Keratinocyte (primary cell): ENCODE data around the gene GJB4. TPM values are rescaled to one million over a fixed set of nuclear protein-coding genes. Genes with fewer than 3 reads are reported as not detected.

Source experiments
- DNase-seq: peaks from one replicate; pipeline ENCODE4 v3.0.0-alpha.2; 2011; ENCODE audit warnings: low read depth, missing footprints, low spot score
- FAIRE-seq: peaks from 2 replicates; lab custom pipeline; 2011; peaks lifted over from hg19 to GRCh38; lab: Jason Lieb, UNC
- H2AFZ ChIP-seq: 2 replicates; pipeline ENCODE4 v1.6.0; 2012; ENCODE audit warnings: low read length, control low read depth, inconsistent platforms; ENCODE audit not compliant: control insufficient read depth
- H3K27ac ChIP-seq: 2 replicates; pipeline ENCODE4 v1.5.1; 2011; ENCODE audit warnings: low read length; ENCODE audit not compliant: control insufficient read depth, insufficient read depth
- H3K27me3 ChIP-seq: 3 replicates; pipeline ENCODE4 v1.6.0; 2011; ENCODE audit warnings: low read length; ENCODE audit not compliant: control insufficient read depth, insufficient read depth; ENCODE audit errors: extremely low read depth
- H3K36me3 ChIP-seq, 2 experiments: 2 replicates in 1 of 2; 3 replicates in 1 of 2; pipeline ENCODE4 v1.5.1; 2011; ENCODE audit warnings: low read length in 2 of 2, mild to moderate bottlenecking in 1 of 2; ENCODE audit not compliant: control insufficient read depth in 2 of 2, insufficient read depth in 2 of 2; ENCODE audit errors: extremely low read depth in 1 of 2
- H3K4me1 ChIP-seq: 3 replicates; pipeline ENCODE4 v1.5.1; 2011; ENCODE audit warnings: low read length; ENCODE audit not compliant: control insufficient read depth, insufficient read depth; ENCODE audit errors: extremely low read depth
- H3K4me2 ChIP-seq: 3 replicates; pipeline ENCODE4 v1.6.0; 2011; ENCODE audit warnings: low read depth, low read length; ENCODE audit not compliant: control insufficient read depth, insufficient read depth; ENCODE audit errors: extremely low read depth
- H3K4me3 ChIP-seq, 3 experiments: fragments of 200-600 bp in 1 of 3; sonication (generic) in 1 of 3; 2 replicates in 2 of 3; 3 replicates in 1 of 3; pipeline ENCODE4 v1.5.1; 2011 to 2016; ENCODE audit warnings: low read length in 3 of 3, mild to moderate bottlenecking in 3 of 3, control low read depth in 2 of 3, inconsistent platforms in 1 of 3, low read depth in 1 of 3, mixed read lengths in 1 of 3, mixed run types in 1 of 3, moderate library complexity in 1 of 3; ENCODE audit not compliant: control insufficient read depth in 2 of 3, insufficient read depth in 2 of 3; ENCODE audit errors: extremely low read depth in 1 of 3
- H3K79me2 ChIP-seq: 2 replicates; pipeline ENCODE4 v1.6.0; 2012; ENCODE audit warnings: low read length; ENCODE audit not compliant: control insufficient read depth, insufficient read depth
- H3K9ac ChIP-seq: 3 replicates; pipeline ENCODE4 v1.6.0; 2011; ENCODE audit warnings: low read length; ENCODE audit not compliant: control insufficient read depth, insufficient read depth; ENCODE audit errors: extremely low read depth
- H3K9me1 ChIP-seq: 3 replicates; pipeline ENCODE4 v1.6.0; 2011; ENCODE audit warnings: low read length; ENCODE audit not compliant: control insufficient read depth, insufficient read depth; ENCODE audit errors: extremely low read depth
- H3K9me3 ChIP-seq: 2 replicates; pipeline ENCODE4 v1.5.1; 2012; ENCODE audit warnings: low read depth, low read length; ENCODE audit not compliant: control insufficient read depth
- H4K20me1 ChIP-seq: 3 replicates; pipeline ENCODE4 v1.6.0; 2011; ENCODE audit warnings: low read length; ENCODE audit not compliant: control insufficient read depth, insufficient read depth; ENCODE audit errors: extremely low read depth
- CTCF ChIP-seq, 3 experiments: IDR thresholded peaks in 1 of 3; conservative IDR thresholded peaks in 1 of 3; optimal IDR thresholded peaks in 1 of 3; 2 replicates in 2 of 3; 3 replicates in 1 of 3; pipeline versions ENCODE3 to v1.5.1; 2011; ENCODE audit warnings: low read length in 3 of 3, mild to moderate bottlenecking in 3 of 3, moderate library complexity in 2 of 3, control low read depth in 1 of 3, inconsistent platforms in 1 of 3; ENCODE audit not compliant: insufficient read depth in 2 of 3; ENCODE audit errors: extremely low read depth in 1 of 3
- EZH2 ChIP-seq: IDR thresholded peaks from one replicate; pipeline ENCODE4 v1.6.1; 2012; ENCODE audit warnings: inconsistent platforms, mild to moderate bottlenecking, low read length, moderate library complexity
- dilution Hi-C: fragments of 300-500 bp; cut with MboI; formaldehyde crosslinking; loops from one replicate; pipeline ENCODE4 v1.7.0; 2020; ENCODE audit warnings: low sequenced_read_pairs; ENCODE audit not compliant: extremely low pct_ligation_motif_present
- polyA plus RNA-seq, 5 experiments: library from polyadenylated mRNA; depleted of rRNA in 3 of 5; stranded (reverse) in 3 of 5; stranded (forward) in 1 of 5; unstranded in 1 of 5; fragments of >200 nt; gene quantifications; 1 replicate in 1 of 5; 2 replicates in 3 of 5; 3 replicates in 1 of 5; pipeline versions ENCODE4 v1.2.1 to v1.2.3, GENCODE V29; 2011 to 2012; ENCODE audit warnings: missing spikeins in 2 of 5, low read depth in 1 of 5, low replicate concordance in 1 of 5

The GJB4 gene
- polyA plus RNA-seq, 1 donor (not counting 4 experiments of a cell fraction or from before 2014, with no cell fraction given), result 18.1 TPM

GRCh38 chr1:34743775-34744174, 15.8 kb upstream of the GJB4 start:
- no peak overlapping the region for H3K9ac ChIP-seq
- no peak for FAIRE-seq
- H2AFZ ChIP-seq, result no peak overlapping the region
- H3K36me3 ChIP-seq, result no peaks in the 10 kb centered on the region
- H3K9me1 ChIP-seq, result no peaks in the 10 kb centered on the region
- H3K27me3 ChIP-seq, result no peaks in the 10 kb centered on the region
- H4K20me1 ChIP-seq, result no peaks in the 10 kb centered on the region
- TF ChIP-seq CTCF (optimal IDR thresholded peaks at IDR 0.05 in 1 of 3, IDR thresholded peaks at IDR 0.05 in 1 of 3, conservative IDR thresholded peaks at IDR 0.05 in 1 of 3; ENCODE audit: extremely low read depth in 1 of 3, insufficient read depth in 2 of 3, low read length in 3 of 3), result no peak
- no peak for TF ChIP-seq EZH2
- H3K4me1 ChIP-seq, result no peaks in the 10 kb centered on the region
- DNase-seq, result no peak
- H3K4me2 ChIP-seq, result no peak overlapping the region
- dilution Hi-C loops, result no loop called here
- H3K79me2 ChIP-seq, result no peaks in the 10 kb centered on the region
- H3K27ac ChIP-seq, result no peak overlapping the region
- H3K4me3 ChIP-seq, result no peak overlapping the region
- H3K9me3 ChIP-seq, result no peaks in the 10 kb centered on the region

- H3K9me1 ChIP-seq, result no peaks in the 10 kb centered on the region
- H3K36me3 ChIP-seq, result no peaks in the 10 kb centered on the region
- no peak overlapping the region for H3K27ac ChIP-seq
- H3K9me3 ChIP-seq, result no peaks in the 10 kb centered on the region
- no peak overlapping the region for H2AFZ ChIP-seq
- H3K4me3 ChIP-seq, result no peak overlapping the region
- H3K4me1 ChIP-seq, result no peaks in the 10 kb centered on the region
- H4K20me1 ChIP-seq, result no peaks in the 10 kb centered on the region
- no peak overlapping the region for H3K9ac ChIP-seq
- no peaks in the 10 kb centered on the region for H3K27me3 ChIP-seq
- no peaks in the 10 kb centered on the region for H3K79me2 ChIP-seq
- FAIRE-seq, result no peak
- dilution Hi-C loops, result no loop called here
- no peak overlapping the region for H3K4me2 ChIP-seq
- DNase-seq, result no peak
- TF ChIP-seq EZH2, result no peak
- TF ChIP-seq CTCF (optimal IDR thresholded peaks at IDR 0.05 in 1 of 3, IDR thresholded peaks at IDR 0.05 in 1 of 3, conservative IDR thresholded peaks at IDR 0.05 in 1 of 3; ENCODE audit: extremely low read depth in 1 of 3, insufficient read depth in 2 of 3, low read length in 3 of 3), result no peak
These were observed 14.7 kb upstream of the GJB4 start for GRCh38 chr1:34744851-34745250.
